IMR-90 (cell line): Measurements from ENCODE around the gene MOB2. TPM values are rescaled to one million over a fixed set of nuclear protein-coding genes. Genes with fewer than 3 reads are reported as not detected.

ENCODE experiments used
- ATAC-seq: fragments of 200-7000 bp; cut with Tn5 transposase; 2 replicates; pipeline ENCODE4 v1.9.1; 2020; ENCODE audit warnings: low read depth, mild to moderate bottlenecking, moderate library complexity
- BruUV-seq: library from RNA; stranded (reverse); fragments of 400-500 nt; replicated peaks from 2 replicates; lab custom pipeline; 2021; lab: Mats Ljungman, UMichigan
- CTCF ChIA-PET: fragments of 300-600 bp; formaldehyde crosslinking; extraction: SDS; loops from one replicate; lab custom pipeline; 2021; ENCODE audit warnings: antibody characterized with exemption; lab: Yijun Ruan, JAX
- POLR2A ChIA-PET: fragments of 300-600 bp; sonication (Branson Sonifier 250); formaldehyde crosslinking; loops from one replicate; lab custom pipeline; 2022; ENCODE audit warnings: antibody characterized with exemption; ENCODE audit not compliant: unreplicated experiment; lab: Charles Lee
- DNase-seq: peaks from one replicate; pipeline ENCODE4 v3.0.0; 2013
- H2AFZ ChIP-seq: replicated peaks from 2 replicates; pipeline ENCODE3; 2013; ENCODE audit warnings: low read length, mild to moderate bottlenecking; ENCODE audit not compliant: poor library complexity
- H2AK5ac ChIP-seq: 2 replicates; pipeline ENCODE4 v1.6.1; 2013; ENCODE audit warnings: low read depth, low read length, inconsistent platforms
- H2AK9ac ChIP-seq: replicated peaks from 2 replicates; pipeline ENCODE3; 2013; ENCODE audit warnings: mild to moderate bottlenecking, low read depth, low read length, moderate library complexity; ENCODE audit not compliant: poor library complexity
- H2BK120ac ChIP-seq: 2 replicates; pipeline ENCODE4 v1.6.1; 2013; ENCODE audit warnings: low read depth, low read length, inconsistent platforms
- H2BK15ac ChIP-seq: 3 replicates; pipeline ENCODE4 v1.6.1; 2013; ENCODE audit warnings: low read depth, low read length, inconsistent platforms
- H2BK20ac ChIP-seq: 2 replicates; pipeline ENCODE4 v1.6.1; 2013; ENCODE audit warnings: low read depth, mild to moderate bottlenecking, inconsistent platforms, low read length, moderate library complexity
- H2BK5ac ChIP-seq: 2 replicates; pipeline ENCODE4 v1.6.1; 2013; ENCODE audit warnings: mild to moderate bottlenecking, low read depth, low read length, inconsistent platforms; ENCODE audit not compliant: poor library complexity, severe bottlenecking
- H3K14ac ChIP-seq: replicated peaks from 2 replicates; pipeline ENCODE4 v1.6.1; 2013; ENCODE audit warnings: low read depth, low read length, inconsistent platforms
- H3K18ac ChIP-seq: 2 replicates; pipeline ENCODE4 v1.6.1; 2013; ENCODE audit warnings: low read depth, low read length, control low read depth
- H3K23ac ChIP-seq: 2 replicates; pipeline ENCODE4 v1.6.1; 2013; ENCODE audit warnings: low read depth, low read length, inconsistent platforms
- H3K27ac ChIP-seq: 2 replicates; pipeline ENCODE4 v1.5.1; 2013; ENCODE audit warnings: mild to moderate bottlenecking, control low read depth, low read length; ENCODE audit not compliant: insufficient read depth
- H3K27me3 ChIP-seq: 2 replicates; pipeline ENCODE4 v1.6.1; 2013; ENCODE audit warnings: low read length; ENCODE audit not compliant: control insufficient read depth, insufficient read depth
- H3K36me3 ChIP-seq: 2 replicates; pipeline ENCODE4 v1.6.1; 2013; ENCODE audit warnings: low read length, mixed read lengths; ENCODE audit not compliant: control insufficient read depth, insufficient read depth
- H3K4ac ChIP-seq: 2 replicates; pipeline ENCODE4 v1.6.1; 2013; ENCODE audit warnings: low read depth, low read length, inconsistent platforms
- H3K4me1 ChIP-seq: 2 replicates; pipeline ENCODE4 v1.6.1; 2013; ENCODE audit warnings: low read length, mixed read lengths; ENCODE audit not compliant: control insufficient read depth, insufficient read depth
- H3K4me2 ChIP-seq: 2 replicates; pipeline ENCODE4 v1.6.1; 2013; ENCODE audit warnings: low read depth, mild to moderate bottlenecking, control low read depth, low read length, moderate library complexity
- H3K4me3 ChIP-seq: 2 replicates; pipeline ENCODE4 v1.5.1; 2013; ENCODE audit warnings: low read depth, mild to moderate bottlenecking, control low read depth, low read length, moderate library complexity; ENCODE audit not compliant: insufficient read depth
- H3K56ac ChIP-seq: 2 replicates; pipeline ENCODE4 v1.6.1; 2013; ENCODE audit warnings: low read length, inconsistent platforms; ENCODE audit not compliant: insufficient read depth; ENCODE audit errors: extremely low read depth
- H3K79me1 ChIP-seq, 2 experiments: 2 replicates each; pipeline ENCODE4 v1.6.1; 2013; ENCODE audit warnings: low read length in 2 of 2, inconsistent platforms in 1 of 2, low read depth in 1 of 2
- H3K9ac ChIP-seq: 2 replicates; pipeline ENCODE4 v1.6.1; 2013; ENCODE audit warnings: low read depth, low read length, control low read depth
- H3K9me1 ChIP-seq: 2 replicates; pipeline ENCODE4 v1.6.1; 2013; ENCODE audit warnings: low read length, inconsistent platforms; ENCODE audit not compliant: insufficient read depth
- H3K9me3 ChIP-seq: 2 replicates; pipeline ENCODE4 v1.6.1; 2013; ENCODE audit warnings: low read length; ENCODE audit not compliant: control insufficient read depth, insufficient read depth
- H4K20me1 ChIP-seq: 2 replicates; pipeline ENCODE4 v1.6.1; 2013; ENCODE audit warnings: low read length, inconsistent platforms; ENCODE audit not compliant: insufficient read depth
- H4K5ac ChIP-seq: 2 replicates; pipeline ENCODE4 v1.6.1; 2013; ENCODE audit warnings: mild to moderate bottlenecking, low read depth, low read length, control low read depth
- H4K8ac ChIP-seq, 2 experiments: 2 replicates each; pipeline ENCODE4 v1.6.1; 2013; ENCODE audit warnings: low read depth in 2 of 2, low read length in 2 of 2, control low read depth in 1 of 2, inconsistent platforms in 1 of 2
- H4K91ac ChIP-seq: 2 replicates; pipeline ENCODE4 v1.6.1; 2013; ENCODE audit warnings: low read depth, low read length, inconsistent platforms; ENCODE audit not compliant: insufficient read depth
- BHLHE40 ChIP-seq: fragments of 150-350 bp; IDR thresholded peaks from 2 replicates; pipeline ENCODE4 v1.6.1; 2016; ENCODE audit warnings: mild to moderate bottlenecking, low read depth, low read length
- CEBPB ChIP-seq: IDR thresholded peaks from 2 replicates; pipeline ENCODE4 v1.6.1; 2012; ENCODE audit warnings: low read depth, low read length, improper control_type of control experiment
- CHD1 ChIP-seq: IDR thresholded peaks from 2 replicates; pipeline ENCODE4 v1.6.1; 2012; ENCODE audit warnings: low read depth, low read length, improper control_type of control experiment
- CTCF ChIP-seq: conservative IDR thresholded peaks from 2 replicates; pipeline ENCODE4 v1.5.1; 2012; ENCODE audit warnings: mild to moderate bottlenecking, low read depth, low read length, improper control_type of control experiment
- ELK1 ChIP-seq: fragments of 150-350 bp; IDR thresholded peaks from 2 replicates; pipeline ENCODE4 v1.6.1; 2016; ENCODE audit warnings: low read depth, mild to moderate bottlenecking, low read length, moderate library complexity, borderline replicate concordance
- FOS ChIP-seq: fragments of 150-350 bp; IDR thresholded peaks from 2 replicates; pipeline ENCODE4 v1.6.1; 2016; ENCODE audit warnings: low read depth, low read length
- MAFK ChIP-seq: IDR thresholded peaks from 2 replicates; pipeline ENCODE4 v1.6.1; 2012; ENCODE audit warnings: low read depth, low read length, improper control_type of control experiment
- MAZ ChIP-seq: IDR thresholded peaks from 2 replicates; pipeline ENCODE4 v1.6.1; 2012; ENCODE audit warnings: low read depth, mild to moderate bottlenecking, low read length, improper control_type of control experiment, moderate library complexity, borderline replicate concordance
- MXI1 ChIP-seq: IDR thresholded peaks from 2 replicates; pipeline ENCODE4 v1.6.1; 2012; ENCODE audit warnings: low read depth, mild to moderate bottlenecking, low read length, moderate library complexity, borderline replicate concordance
- NFE2L2 ChIP-seq: fragments of 150-350 bp; IDR thresholded peaks from 2 replicates; pipeline ENCODE4 v1.6.1; 2016; ENCODE audit warnings: low read depth, mild to moderate bottlenecking, low read length
- POLR2A ChIP-seq: IDR thresholded peaks from 2 replicates; pipeline ENCODE4 v1.6.1; 2012; ENCODE audit warnings: mild to moderate bottlenecking, low read depth, low read length
- RAD21 ChIP-seq: IDR thresholded peaks from 2 replicates; pipeline ENCODE4 v1.6.1; 2012; ENCODE audit warnings: low read length, improper control_type of control experiment
- RCOR1 ChIP-seq: IDR thresholded peaks from 2 replicates; pipeline ENCODE4 v1.6.1; 2012; ENCODE audit warnings: mild to moderate bottlenecking, low read length, improper control_type of control experiment; ENCODE audit not compliant: insufficient replicate concordance
- RFX5 ChIP-seq: IDR thresholded peaks from 2 replicates; pipeline ENCODE4 v1.8.0; 2012; ENCODE audit warnings: low read depth, mild to moderate bottlenecking, low read length, moderate library complexity
- SMC3 ChIP-seq: fragments of 150-350 bp; IDR thresholded peaks from 2 replicates; pipeline ENCODE4 v1.6.1; 2016; ENCODE audit warnings: low read depth, mild to moderate bottlenecking, antibody characterized with exemption, low read length, moderate library complexity
- USF2 ChIP-seq: fragments of 150-350 bp; IDR thresholded peaks from 2 replicates; pipeline ENCODE4 v1.6.1; 2017; ENCODE audit warnings: mild to moderate bottlenecking, antibody characterized with exemption, low read length, low read depth
- WGBS, 2 experiments: methylation state at CpG; one replicate each; pipeline versions ENCODE4 v1.1.5 to v1.1.7; 2013; ENCODE audit warnings: missing lambda C conversion rate in 2 of 2; ENCODE audit not compliant: insufficient read length in 1 of 2; ENCODE audit errors: extremely low coverage in 2 of 2; 5-methylcytosine and 5-hydroxymethylcytosine counted together
- dilution Hi-C: fragments of 300-500 bp; cut with HindIII; formaldehyde crosslinking; loops from one replicate; pipeline ENCODE4 v1.14.3; 2018; ENCODE audit warnings: low sequenced_read_pairs; ENCODE audit not compliant: unreplicated experiment
- in situ Hi-C: fragments of 300-500 bp; cut with MboI; formaldehyde crosslinking; loops from 3 replicates; pipeline ENCODE4 v1.14.3; 2019; ENCODE audit warnings: low sequenced_read_pairs, inconsistent platforms, mixed read lengths
- intact Hi-C: fragments of 100-400 bp; cut with micrococcal nuclease; formaldehyde crosslinking; loops from 2 replicates; pipeline ENCODE4 v1.10.0; 2022
- polyA plus RNA-seq, 3 experiments: library from polyadenylated mRNA; depleted of rRNA; stranded (reverse); fragments of >200 nt; gene quantifications; 2 replicates each; pipeline ENCODE4 v1.2.3, GENCODE V29; 2012; ENCODE audit warnings: low replicate concordance in 1 of 3
- total RNA-seq: library from RNA; depleted of rRNA; stranded (reverse); fragments of >200 nt; gene quantifications from 2 replicates; pipeline ENCODE4 v1.2.3, GENCODE V29; 2012

Gene MOB2
- total and polyA plus RNA-seq, 2 of the 4 experiments (the other 2 are of a cell fraction), result 23.7 to 36.2 TPM

- peaks cover 12% of the 10 kb centered on the region; the same call in 1 of the 2 replicates for H3K9me1 ChIP-seq
- CTCF ChIA-PET, result no interaction called here
- no peak overlapping the region for H4K8ac ChIP-seq
- no peak overlapping the region for H4K5ac ChIP-seq
- no peaks in the 10 kb centered on the region for H3K36me3 ChIP-seq
- dilution Hi-C loops (no loop called here), intact Hi-C loops (no loop called here), in situ Hi-C loops (no loop called here)
- POLR2A ChIA-PET, result no interaction called here
- no peak overlapping the region for H4K91ac ChIP-seq
- H3K9ac ChIP-seq, result no peak overlapping the region
- H2BK5ac ChIP-seq, result no peak overlapping the region
- no peak overlapping the region for H2BK120ac ChIP-seq
- H3K4me3 ChIP-seq, result no peak overlapping the region
- ATAC-seq (no peak), DNase-seq (no peak)
- no peak overlapping the region for H2BK15ac ChIP-seq
- peaks cover 86% of the 10 kb centered on the region for H4K20me1 ChIP-seq
- no peaks in the 10 kb centered on the region for H3K27me3 ChIP-seq
- H2AFZ ChIP-seq, result no peak overlapping the region
- H3K79me1 ChIP-seq, result peaks cover 22 to 65% of the 10 kb centered on the region in 2 experiments
- no peak overlapping the region for H2AK5ac ChIP-seq
- no peak overlapping the region for H3K18ac ChIP-seq
- H2BK20ac ChIP-seq, result no peak overlapping the region
- H3K9me3 ChIP-seq, result no peaks in the 10 kb centered on the region
- TF ChIP-seq CTCF, result no peak
- TF ChIP-seq POLR2A, result no peak
- no peak for TF ChIP-seq USF2
- TF ChIP-seq CHD1, result no peak
- TF ChIP-seq BHLHE40, result no peak
- no peak for TF ChIP-seq RCOR1
- TF ChIP-seq CEBPB, result no peak
- TF ChIP-seq MXI1, result no peak
- TF ChIP-seq NFE2L2, result no peak
- TF ChIP-seq ELK1, result no peak
- no peak for TF ChIP-seq RFX5
- TF ChIP-seq SMC3, result no peak
- TF ChIP-seq FOS, result no peak
- TF ChIP-seq MAFK, result no peak
- TF ChIP-seq MAZ, result no peak
- TF ChIP-seq RAD21, result no peak
- H2AK9ac ChIP-seq, result no peak overlapping the region
- no peak overlapping the region for H3K4ac ChIP-seq
- no peak overlapping the region for H3K4me2 ChIP-seq
- no peak overlapping the region for H3K14ac ChIP-seq
- WGBS, 2 experiments, result 100% methylated on average over 3 of the region's 15 CpGs; no CpG with 5 or more reads in 1 of the 2 experiments
- H3K27ac ChIP-seq, result no peak overlapping the region
- no peak overlapping the region for H3K23ac ChIP-seq
- H3K56ac ChIP-seq, result no peak overlapping the region
- H3K4me1 ChIP-seq, result no peaks in the 10 kb centered on the region
- no TSS peak for BruUV-seq
Observed at GRCh38 chr11:1526785-1527184, 40.2 kb upstream of the MOB2 start.
